HG03442 (cell line): ENCODE data around the gene ARL13B.

Source experiments
- ATAC-seq: cut with Tn5 transposase; IDR thresholded peaks from one replicate; pipeline ENCODE4 v1.9.1; 2021; ENCODE audit warnings: mild to moderate bottlenecking, moderate library complexity; ENCODE audit not compliant: unreplicated experiment

ARL13B gene

DNA sequence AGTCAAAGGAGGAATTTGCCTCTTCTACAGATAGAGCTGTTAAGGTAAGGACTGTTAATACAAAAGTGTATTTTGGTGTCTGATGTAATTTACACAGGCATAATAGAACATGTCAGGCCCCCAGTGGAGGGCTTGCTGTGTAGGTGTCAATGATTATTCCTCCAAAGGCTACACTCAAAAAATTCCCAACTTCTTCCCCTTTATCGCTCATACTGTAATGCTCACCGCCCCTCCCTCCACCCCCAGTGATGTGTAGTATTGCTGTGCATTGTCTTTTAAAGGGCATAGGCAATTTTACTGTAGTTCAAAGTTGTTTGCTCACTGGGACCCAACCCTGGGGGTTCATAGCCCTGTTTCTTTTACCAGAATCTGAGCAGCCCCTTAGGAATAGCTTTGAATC lies 115.2 kb downstream of the ARL13B start:
- ATAC-seq: no peak

DNA sequence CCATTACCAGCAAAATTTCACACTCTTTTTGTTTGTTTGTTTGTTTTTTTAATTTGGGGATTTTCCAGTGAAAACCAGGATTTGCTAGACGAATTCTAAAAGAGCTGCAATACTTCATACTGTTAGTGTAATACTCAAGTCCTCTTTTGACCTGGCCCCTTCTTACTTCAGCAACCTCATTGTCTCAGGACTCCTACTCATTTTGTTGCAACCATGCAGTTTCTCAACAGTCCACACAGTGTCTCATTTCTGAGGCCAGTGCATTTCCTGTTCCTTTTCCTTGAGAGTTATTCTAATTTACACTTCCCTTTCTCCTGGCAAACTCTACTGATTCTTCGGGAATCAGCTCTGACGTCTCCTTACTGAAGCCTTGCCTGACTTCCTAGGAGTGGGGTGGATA lies 118.5 kb downstream of the ARL13B start:
- ATAC-seq: no peak

DNA sequence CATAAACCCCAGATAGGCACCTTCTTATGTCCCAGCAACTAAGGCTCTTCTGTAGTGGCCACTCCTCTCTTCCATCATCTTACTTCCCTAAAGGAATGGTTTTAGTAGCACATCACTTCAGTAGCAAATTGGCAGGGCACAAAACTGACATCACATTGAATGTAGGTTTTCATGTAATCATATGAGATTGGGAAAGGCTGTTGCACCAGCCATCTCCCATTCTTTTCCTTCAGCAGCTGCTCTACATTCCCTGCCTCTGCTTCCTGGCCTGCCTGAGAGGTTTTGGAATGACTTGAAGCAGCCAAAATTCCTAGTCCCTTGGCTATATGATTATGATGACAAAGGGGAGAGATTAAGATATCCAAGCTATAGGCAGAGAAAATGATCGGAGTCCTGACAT lies 119.4 kb downstream of the ARL13B start:
- no peak for ATAC-seq

DNA sequence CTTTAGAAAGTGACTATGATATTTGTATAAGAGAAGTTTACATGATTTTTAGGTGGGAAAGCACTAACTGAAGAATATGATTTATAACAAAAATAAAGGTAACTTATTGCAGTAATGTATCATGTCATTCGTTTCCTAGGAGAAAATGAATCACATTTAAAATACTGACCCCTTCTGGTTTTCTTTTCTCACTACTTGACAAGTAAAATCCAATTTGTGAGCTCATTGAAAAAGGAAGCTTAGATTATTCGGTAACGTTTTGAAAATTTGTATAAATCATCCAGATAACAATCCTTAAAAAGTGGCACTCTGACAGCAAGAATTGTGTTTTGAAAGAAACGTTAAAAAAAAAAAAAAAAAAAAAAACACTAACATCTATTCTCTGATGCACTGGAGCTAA lies 121.9 kb downstream of the ARL13B start:
- ATAC-seq: no peak
